Body of pancreas (tissue), 4 donors: ENCODE results near the gene UBE2C. TPM values are rescaled to one million over a fixed set of nuclear protein-coding genes. Genes with fewer than 3 reads are reported as not detected.
"Not testable (repeated sequence)": the region's sequence is repeated elsewhere in the genome, so short reads cannot be mapped to it uniquely, and the experiment has no call there.

Source experiments
- ATAC-seq: fragments of 150-250 bp; one replicate; pipeline ENCODE4 v1.9.1; 2016
- DNase-seq, 4 donors: peaks; one replicate each; pipeline ENCODE4 v3.0.0-alpha.2; 2019
- H3K27ac ChIP-seq, 4 donors: fragments of 200-600 bp; sonication (generic); 1 replicate in 3 of 4; 2 replicates in 1 of 4; pipeline versions ENCODE4 v1.5.1 to v1.6.1; 2016 to 2019; ENCODE audit warnings: mild to moderate bottlenecking in 1 of 4, mixed read lengths in 1 of 4, moderate library complexity in 1 of 4
- H3K27me3 ChIP-seq, 2 donors: fragments of 200-600 bp; sonication (generic); one replicate each; pipeline ENCODE4 v1.6.0; 2016; ENCODE audit warnings: mild to moderate bottlenecking in 1 of 2
- H3K36me3 ChIP-seq, 2 donors: fragments of 200-600 bp; sonication (generic); replicated peaks in 1 of 2; 2 replicates each; pipeline ENCODE4 v1.5.1; 2016; ENCODE audit warnings: low read depth in 2 of 2; ENCODE audit not compliant: insufficient read depth in 1 of 2
- H3K4me1 ChIP-seq: fragments of 200-600 bp; sonication (generic); one replicate; pipeline ENCODE4 v1.6.0; 2016
- H3K4me3 ChIP-seq, 2 donors: fragments of 200-600 bp; sonication (generic); 1 replicate in 1 of 2; 2 replicates in 1 of 2; pipeline ENCODE4 v1.5.1; 2016 to 2019
- H3K9me3 ChIP-seq, 3 donors: fragments of 200-600 bp; sonication (generic); 1 replicate in 2 of 3; 2 replicates in 1 of 3; pipeline ENCODE4 v1.5.1; 2016
- POLR2A ChIP-seq, 3 donors: fragments of 450-650 bp; IDR thresholded peaks; one replicate each; pipeline ENCODE4 v1.6.1; 2016; ENCODE audit warnings: antibody characterized with exemption in 3 of 3, mild to moderate bottlenecking in 2 of 3
- WGBS, 2 donors: methylation state at CpG; one replicate each; pipeline ENCODE4 v1.1.5; 2017; 5-methylcytosine and 5-hydroxymethylcytosine counted together
- intact Hi-C: fragments of 100-400 bp; cut with DNase I; formaldehyde crosslinking; loops from one replicate; pipeline ENCODE4 v1.15.1; 2023
- total RNA-seq, 2 donors: library from RNA; depleted of rRNA; stranded (reverse); fragments of >200 nt; gene quantifications; one replicate each; pipeline ENCODE4 v1.1.0, GENCODE V29; 2016
- TF ChIP-seq, protein P1 (sequence below), 7 experiments: fragments of 450-650 bp in 4 of 7; fragments of 200-600 bp in 3 of 7; sonication (generic) in 3 of 7; IDR thresholded peaks; one replicate each; pipeline ENCODE4 v1.5.1; 2016 to 2019; ENCODE audit warnings: antibody characterized with exemption in 7 of 7

UBE2C gene
- total RNA-seq, 2 donors from 2014 or later, result not detected

DNA sequence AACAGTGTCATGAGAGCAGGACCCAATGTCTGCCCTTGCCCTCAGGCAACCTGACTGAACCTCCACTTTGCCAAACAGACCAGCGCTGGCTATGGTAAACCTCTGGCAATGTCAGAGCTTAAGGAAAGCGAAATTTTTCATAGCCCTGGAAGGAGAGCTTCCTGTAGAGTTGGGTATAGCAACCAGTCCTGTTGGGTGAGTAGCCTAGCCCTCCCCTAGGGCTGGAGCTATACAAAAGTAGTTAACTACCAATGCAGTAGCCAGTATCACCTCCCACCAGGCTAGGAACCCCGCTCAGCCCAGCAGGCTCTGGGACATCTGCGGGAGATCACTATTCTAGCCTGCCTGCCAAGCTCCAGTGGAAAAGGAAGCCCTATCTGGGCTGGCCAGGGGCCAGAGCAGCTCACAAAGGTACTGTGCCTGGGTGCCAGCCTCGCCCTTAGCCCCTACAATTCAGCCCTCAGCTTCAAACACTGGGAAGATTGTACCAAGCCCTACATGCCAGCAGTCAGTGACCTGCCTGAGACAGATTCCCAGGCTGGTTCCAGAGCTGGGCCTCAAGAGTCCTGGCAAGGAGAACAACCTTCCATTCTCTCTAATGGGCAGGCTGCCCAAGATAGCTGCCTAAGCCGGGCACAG is 28.7 kb upstream of the UBE2C start:
- Histone ChIP-seq H3K4me3 (no peak overlapping the region), H3K4me1 (peaks cover 46% of the 10 kb centered on the region), H3K36me3 (no peaks in the 10 kb centered on the region), H3K27ac (peak overlapping the region in 1 of 4 donors; percentile 13), H3K27me3 (no peaks in the 10 kb centered on the region), H3K9me3 (no peaks in the 10 kb centered on the region)
- intact Hi-C loops, result no loop called here
- 36 to 40% methylated on average over 6 of the region's 6 CpGs for WGBS, 2 donors
- DNase-seq (peak; percentile 55 to 77 (median 68)), ATAC-seq (no peak)
- TF ChIP-seq, protein P1, sequence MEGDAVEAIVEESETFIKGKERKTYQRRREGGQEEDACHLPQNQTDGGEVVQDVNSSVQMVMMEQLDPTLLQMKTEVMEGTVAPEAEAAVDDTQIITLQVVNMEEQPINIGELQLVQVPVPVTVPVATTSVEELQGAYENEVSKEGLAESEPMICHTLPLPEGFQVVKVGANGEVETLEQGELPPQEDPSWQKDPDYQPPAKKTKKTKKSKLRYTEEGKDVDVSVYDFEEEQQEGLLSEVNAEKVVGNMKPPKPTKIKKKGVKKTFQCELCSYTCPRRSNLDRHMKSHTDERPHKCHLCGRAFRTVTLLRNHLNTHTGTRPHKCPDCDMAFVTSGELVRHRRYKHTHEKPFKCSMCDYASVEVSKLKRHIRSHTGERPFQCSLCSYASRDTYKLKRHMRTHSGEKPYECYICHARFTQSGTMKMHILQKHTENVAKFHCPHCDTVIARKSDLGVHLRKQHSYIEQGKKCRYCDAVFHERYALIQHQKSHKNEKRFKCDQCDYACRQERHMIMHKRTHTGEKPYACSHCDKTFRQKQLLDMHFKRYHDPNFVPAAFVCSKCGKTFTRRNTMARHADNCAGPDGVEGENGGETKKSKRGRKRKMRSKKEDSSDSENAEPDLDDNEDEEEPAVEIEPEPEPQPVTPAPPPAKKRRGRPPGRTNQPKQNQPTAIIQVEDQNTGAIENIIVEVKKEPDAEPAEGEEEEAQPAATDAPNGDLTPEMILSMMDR (IDR thresholded peaks at IDR 0.05), result no peak
- TF ChIP-seq POLR2A (IDR thresholded peaks at IDR 0.05), result no peak

DNA sequence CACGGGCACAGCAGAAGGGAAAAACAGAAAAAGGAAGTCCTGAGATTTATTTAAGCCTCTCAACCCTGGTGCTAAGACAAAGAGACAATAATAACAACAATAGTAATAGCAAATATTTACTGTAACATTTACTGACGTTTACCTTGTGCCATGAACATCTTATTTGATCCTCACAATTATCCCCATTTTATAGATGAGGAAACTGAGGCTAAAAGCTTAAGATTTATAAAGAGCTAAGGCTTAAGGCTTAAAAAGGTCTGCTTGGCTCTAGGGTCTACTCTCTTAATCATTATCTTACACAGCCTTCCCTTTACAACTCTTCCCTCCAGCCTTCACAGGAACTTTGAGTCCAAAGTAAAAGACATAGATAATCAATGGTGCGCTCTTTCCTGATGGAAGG is 24.1 kb upstream of the UBE2C start:
- Histone ChIP-seq H3K27ac (no peak overlapping the region), H3K36me3 (no peaks in the 10 kb centered on the region), H3K27me3 (no peaks in the 10 kb centered on the region), H3K9me3 (no peaks in the 10 kb centered on the region), H3K4me1 (peaks cover 20% of the 10 kb centered on the region), H3K4me3 (no peak overlapping the region)
- 51 to 54% methylated on average over 3 of the region's 3 CpGs for WGBS, 2 donors
- intact Hi-C loops, result no loop called here
- ATAC-seq, result no peak
- TF ChIP-seq POLR2A (IDR thresholded peaks at IDR 0.05), result no peak
- TF ChIP-seq, protein P1 (IDR thresholded peaks at IDR 0.05), result no peak
- DNase-seq, result no peak

DNA sequence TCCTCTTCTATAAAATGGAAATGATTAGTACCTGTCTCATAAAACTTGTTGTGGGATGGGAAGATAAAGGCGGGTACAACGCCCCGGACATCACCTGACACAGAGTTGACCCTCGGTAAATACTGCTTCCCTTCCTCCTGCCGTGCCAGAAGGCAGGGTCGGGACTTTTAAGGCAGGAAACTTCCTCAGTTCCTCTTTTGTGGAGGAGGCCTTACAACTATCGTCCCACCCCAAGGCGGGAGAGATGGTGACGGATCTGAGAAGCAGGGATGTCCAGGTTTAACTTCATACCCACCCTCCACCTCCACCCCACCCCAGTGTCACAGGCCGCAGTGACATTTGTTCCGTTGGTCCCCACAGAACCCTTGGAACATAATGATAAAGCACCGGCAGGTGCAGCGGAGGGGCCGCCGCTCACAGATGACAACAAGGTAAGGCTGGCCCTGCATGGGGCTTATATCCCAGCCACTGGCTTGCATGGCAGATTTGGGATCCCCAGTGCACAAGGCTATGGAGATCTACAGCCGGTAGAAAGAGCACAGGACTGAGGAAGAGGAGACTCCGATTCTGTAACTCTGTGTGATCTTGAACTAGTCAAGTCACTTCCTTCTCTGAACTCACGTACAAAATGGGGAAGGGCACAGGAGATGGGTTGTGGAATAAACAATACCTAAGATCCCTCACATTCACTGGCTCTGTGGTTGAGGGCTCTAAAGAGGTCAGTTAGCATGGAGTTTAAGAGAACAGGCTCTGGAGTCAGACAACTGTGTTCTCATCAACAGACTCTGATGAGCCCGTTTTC is 19.9 kb upstream of the UBE2C start:
- H3K9me3 ChIP-seq, result no peaks in the 10 kb centered on the region
- intact Hi-C loops, result no loop called here
- peak overlapping the region; percentile 94 to 98 for H3K4me3 ChIP-seq
- H3K27me3 ChIP-seq, result no peaks in the 10 kb centered on the region
- ATAC-seq, result peak; percentile 12
- peak overlapping the region; percentile 67 to 86 (median 76) for H3K27ac ChIP-seq
- peak in 2 of 4 donors; percentile 8 to 30 for DNase-seq
- peaks cover 12% of the 10 kb centered on the region for H3K4me1 ChIP-seq
- TF ChIP-seq POLR2A (IDR thresholded peaks at IDR 0.05), result no peak
- TF ChIP-seq, protein P1 (IDR thresholded peaks at IDR 0.05), result no peak
- 13 to 18% methylated on average over 8 to 19 of the region's 19 CpGs for WGBS, 2 donors
- peaks cover 0 to 4% of the 10 kb centered on the region in 2 donors for H3K36me3 ChIP-seq

DNA sequence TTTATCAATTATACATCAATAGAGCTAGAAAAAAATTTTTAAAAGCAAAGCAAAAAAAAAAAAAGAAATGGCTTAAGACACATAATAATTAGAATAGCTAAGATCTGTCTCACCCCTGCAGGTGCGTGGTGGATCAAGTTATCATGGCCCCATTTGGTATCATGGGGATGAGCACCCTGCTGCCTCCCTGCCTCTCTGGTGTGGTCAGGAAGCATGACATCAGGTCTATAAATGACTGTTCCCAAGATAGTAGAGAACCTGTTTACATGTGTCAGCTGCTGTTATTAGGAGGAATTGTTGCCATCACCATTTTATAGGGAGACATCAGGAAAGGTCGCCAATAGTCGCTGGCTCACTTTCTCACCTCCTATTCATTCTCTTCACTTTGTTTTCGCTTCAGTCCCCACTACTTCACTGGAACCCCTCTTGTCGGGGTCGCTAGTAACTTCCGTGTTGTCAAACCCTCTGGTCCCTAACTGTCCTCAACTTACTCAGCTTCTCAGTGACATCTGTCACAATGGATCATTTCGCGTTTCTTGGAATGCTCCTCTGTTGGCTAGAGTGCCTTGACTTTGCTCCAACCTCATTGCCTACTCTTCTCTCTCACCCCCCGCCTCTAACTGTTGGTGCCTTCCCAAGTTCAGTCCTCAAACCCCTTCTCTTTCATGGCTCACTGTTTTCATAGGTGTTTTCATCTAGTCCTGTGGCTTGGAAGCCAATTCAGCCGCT is 15.9 kb upstream of the UBE2C start:
- Histone ChIP-seq H3K4me1 (peaks cover 12% of the 10 kb centered on the region), H3K4me3 (no peak overlapping the region), H3K27ac (no peak overlapping the region), H3K36me3 (peaks cover 0 to 4% of the 10 kb centered on the region in 2 donors), H3K9me3 (no peaks in the 10 kb centered on the region), H3K27me3 (no peaks in the 10 kb centered on the region)
- no peak for DNase-seq
- no peak for ATAC-seq
- 88 to 95% methylated on average over 11 of the region's 11 CpGs for WGBS, 2 donors
- TF ChIP-seq, protein P1 (IDR thresholded peaks at IDR 0.05), result no peak
- TF ChIP-seq POLR2A (IDR thresholded peaks at IDR 0.05), result no peak
- intact Hi-C loops, result no loop called here

DNA sequence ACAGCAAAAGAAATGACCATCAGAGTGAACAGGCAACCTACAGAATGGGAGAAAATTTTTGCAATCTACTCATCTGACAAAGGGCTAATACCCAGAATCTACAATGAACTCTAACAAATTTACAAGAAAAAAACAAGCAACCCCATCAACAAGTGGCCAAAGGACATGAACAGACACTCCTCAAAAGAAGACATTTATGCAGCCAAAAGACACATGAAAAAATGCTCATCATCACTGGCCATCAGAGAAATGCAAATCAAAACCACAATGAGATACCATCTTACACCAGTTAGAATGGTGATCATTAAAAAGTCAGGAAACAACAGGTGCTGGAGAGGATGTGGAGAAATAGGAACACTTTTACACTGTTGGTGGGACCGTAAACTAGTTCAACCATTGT is 14.9 kb upstream of the UBE2C start:
- no CpG with 5 or more reads among the region's 1 CpG for WGBS, 2 donors
- DNase-seq, H3K9me3 ChIP-seq, intact Hi-C loops, H3K4me3 ChIP-seq, ATAC-seq, H3K4me1 ChIP-seq, H3K27ac ChIP-seq, H3K27me3 ChIP-seq: not testable (repeated sequence)
- peaks cover 0 to 11% of the 10 kb centered on the region in 2 donors for H3K36me3 ChIP-seq

DNA sequence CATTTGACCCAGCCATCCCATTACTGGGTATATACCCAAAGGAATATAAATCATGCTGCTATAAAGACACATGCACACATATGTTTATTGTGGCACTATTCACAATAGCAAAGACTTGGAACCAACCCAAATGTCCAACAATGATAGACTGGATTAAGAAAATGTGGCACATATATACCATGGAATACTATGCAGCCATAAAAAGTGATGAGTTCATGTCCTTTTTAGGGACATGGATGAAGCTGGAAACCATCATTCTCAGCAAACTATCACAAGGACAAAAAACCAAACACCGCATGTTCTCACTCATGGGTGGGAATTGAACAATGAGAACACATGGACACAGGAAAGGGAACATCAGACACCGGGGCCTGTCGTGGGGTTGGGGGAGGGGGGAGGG is 14.5 kb upstream of the UBE2C start:
- H3K27ac ChIP-seq, H3K27me3 ChIP-seq, intact Hi-C loops, H3K4me1 ChIP-seq, DNase-seq, H3K4me3 ChIP-seq, H3K9me3 ChIP-seq, ATAC-seq: not testable (repeated sequence)
- peaks cover 0 to 16% of the 10 kb centered on the region in 2 donors for H3K36me3 ChIP-seq
- WGBS, 2 donors, result 90 to 94% methylated on average over 3 of the region's 3 CpGs
